NCI-H446 (cell line): ENCODE measurements around the gene TXNDC2.
A peak's percentile ranks its signal among the peaks of the same experiment; 100 is the strongest.
"Not testable (repeated sequence)": the region's sequence is repeated elsewhere in the genome, so short reads cannot be mapped to it uniquely, and the experiment has no call there.

Experiments used
- DNase-seq, 2 experiments: peaks; one replicate each; lab custom pipeline; 2025; lab: John Stamatoyannopoulos, UW

The TXNDC2 gene

DNA sequence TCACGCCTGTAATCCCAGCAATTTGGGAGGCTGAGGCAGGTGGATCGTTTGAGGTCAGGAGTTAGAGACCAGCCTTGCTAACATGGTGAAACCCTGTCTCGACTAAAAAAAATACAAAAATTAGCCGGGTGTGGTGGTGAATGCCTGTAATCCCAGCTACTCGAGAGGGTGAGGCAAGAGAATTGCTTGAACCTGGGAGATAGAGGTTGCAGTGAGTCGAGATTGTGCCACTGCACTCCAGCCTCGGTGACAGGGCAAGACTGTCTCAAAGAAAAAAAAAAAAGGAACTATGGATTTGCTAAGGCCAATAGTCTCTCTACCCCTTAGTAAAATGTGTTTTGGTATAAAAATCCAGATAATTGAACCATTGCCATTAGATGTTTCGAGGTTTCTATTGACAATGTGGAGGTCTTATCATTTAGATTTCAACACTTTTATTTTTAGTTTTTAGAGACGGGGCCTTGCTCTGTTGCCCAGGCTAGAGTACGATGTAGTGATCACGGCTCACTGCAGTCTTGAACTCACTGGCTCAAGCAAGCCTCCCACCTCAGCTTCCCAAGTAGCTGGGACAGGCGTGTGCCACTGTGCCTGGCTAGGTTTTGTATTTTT is 1.1 kb upstream of the TXNDC2 start:
- no peak for DNase-seq

DNA sequence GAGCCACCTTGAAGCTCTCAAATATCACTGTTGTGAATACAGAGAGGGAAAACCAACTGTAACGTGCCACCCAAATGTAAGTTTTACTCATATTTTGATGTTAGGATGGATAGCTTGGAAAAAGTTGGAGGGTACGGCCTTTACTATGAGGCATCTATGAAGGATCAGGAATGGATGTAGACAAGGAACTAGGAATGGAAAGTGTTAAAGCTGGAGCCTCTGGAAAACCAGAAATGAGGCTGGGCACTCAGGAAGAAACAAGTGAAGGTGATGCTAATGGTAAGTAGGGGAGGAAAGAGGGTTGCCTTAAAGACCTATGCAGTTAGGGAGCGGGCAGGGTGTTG is 204 bp downstream of the TXNDC2 start:
- no peak for DNase-seq

DNA sequence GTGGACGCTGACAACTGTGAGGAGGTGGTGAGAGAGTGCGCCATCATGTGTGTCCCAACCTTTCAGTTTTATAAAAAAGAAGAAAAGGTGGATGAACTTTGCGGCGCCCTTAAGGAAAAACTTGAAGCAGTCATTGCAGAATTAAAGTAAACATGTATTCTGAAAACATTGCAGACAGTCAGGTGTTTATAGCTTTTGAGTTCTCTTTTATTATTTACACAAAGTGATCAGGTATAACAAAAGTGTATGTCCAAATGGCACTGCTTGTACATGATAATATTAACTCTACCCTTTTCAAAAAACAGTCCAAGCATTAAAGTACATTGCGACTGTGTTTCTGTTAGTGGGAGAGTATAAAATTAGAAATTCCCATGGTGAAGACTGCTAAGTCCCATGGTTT is 2.2 kb downstream of the TXNDC2 start:
- DNase-seq: no peak

DNA sequence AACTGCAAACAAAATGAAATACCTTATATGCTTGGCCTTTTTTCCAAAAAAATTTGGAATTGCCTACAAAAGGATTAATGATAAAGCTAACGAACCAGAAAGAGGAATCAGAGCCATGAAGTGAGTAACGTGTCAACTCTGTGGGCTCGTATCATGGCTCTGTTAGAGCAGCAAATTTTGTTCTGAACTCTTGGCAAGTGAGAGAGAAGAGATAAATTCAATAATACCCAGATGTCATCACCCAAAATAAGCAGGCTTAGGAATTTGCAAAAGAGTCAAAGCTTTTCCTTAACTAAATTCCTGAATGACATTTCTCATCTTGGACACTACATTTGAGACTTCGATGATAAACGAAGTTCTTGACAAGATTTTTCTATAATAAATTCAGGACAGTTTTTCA is 4.4 kb downstream of the TXNDC2 start:
- DNase-seq: no peak

DNA sequence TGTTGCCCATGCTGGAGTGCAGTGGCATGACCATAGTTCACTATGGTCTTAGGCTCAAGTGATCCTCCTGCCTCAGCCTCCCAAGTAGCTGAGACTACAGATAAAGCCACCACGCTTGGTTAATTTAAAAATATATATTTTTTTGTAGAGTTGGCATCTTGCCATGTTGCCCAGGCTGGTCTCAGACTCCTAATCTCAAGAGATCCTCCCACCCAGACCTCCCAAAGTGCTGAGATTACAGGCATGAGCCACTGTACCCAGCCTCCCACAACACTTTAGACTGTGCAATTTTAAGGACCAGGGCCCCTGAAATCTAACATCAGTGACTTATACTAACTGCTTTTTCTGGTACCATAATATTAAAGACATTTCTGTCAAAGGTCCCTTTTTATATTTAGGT is 5.2 kb downstream of the TXNDC2 start:
- no peak for DNase-seq

DNA sequence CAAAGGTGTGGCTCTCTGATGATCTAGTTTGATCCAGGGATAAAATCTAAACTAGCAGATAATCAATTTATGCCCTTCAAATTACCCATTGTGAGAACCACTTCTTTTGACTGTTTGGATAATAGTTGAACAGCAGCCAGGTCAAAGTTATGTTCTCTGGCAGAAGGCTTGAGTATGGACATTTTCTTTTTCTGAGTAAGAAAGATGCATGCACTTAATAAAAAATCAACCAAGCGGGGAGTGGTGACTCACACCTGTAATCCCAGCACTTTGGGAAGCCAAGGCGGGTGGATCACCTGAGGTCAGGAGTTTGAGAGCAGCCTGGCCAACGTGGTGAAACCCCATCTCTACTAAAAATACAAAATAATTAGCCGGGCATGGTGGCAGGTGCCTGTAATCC is 5.7 kb downstream of the TXNDC2 start:
- DNase-seq: not testable (repeated sequence)

DNA sequence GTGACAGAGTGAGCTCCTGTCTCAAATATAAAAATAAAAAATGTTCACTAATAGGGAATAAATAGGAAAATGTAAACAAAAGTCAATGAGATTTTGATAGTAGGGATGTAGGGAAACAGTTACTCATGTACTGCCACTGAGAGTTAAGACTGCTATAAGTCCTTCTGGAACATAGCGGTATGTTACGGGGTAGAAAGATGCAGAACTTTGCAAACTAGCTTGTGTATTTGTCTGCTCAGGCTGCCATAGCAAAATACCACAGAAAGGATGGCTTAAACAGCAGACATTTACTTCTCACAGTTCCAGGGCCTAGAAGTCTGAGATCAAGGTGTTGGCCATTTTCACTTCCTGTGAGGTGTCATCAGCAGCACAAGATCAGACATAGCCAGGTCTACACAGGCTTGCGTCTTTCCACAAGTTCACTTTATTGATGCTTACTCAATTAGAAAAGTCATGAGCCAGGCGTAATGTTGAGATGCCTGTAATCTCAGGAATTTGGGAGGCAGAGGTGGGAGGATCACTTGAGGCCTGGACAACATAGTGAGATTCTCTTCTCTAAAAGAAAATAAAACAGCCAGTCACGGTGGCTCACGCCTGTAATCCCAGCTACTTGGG is 8.8 kb downstream of the TXNDC2 start:
- no peak for DNase-seq

DNA sequence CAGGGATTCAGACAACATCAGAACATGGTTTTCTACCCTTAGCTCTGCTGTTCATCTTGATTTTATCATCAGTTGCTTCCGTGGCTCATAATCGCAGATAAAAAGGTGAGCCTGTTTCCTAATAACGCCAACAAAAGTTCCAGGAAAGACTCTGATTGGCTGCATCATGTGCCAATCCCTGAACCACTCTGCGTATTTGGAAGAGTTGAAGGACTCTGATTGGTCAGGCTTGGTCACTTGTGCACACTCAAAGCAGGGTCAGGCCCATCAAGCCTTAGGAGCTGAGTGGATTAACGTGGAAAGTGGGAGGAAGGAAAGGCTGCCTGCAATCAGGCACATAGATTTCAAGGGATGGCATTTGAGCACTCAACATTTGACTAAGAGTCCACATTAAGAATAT is 11.4 kb downstream of the TXNDC2 start:
- DNase-seq: no peak

DNA sequence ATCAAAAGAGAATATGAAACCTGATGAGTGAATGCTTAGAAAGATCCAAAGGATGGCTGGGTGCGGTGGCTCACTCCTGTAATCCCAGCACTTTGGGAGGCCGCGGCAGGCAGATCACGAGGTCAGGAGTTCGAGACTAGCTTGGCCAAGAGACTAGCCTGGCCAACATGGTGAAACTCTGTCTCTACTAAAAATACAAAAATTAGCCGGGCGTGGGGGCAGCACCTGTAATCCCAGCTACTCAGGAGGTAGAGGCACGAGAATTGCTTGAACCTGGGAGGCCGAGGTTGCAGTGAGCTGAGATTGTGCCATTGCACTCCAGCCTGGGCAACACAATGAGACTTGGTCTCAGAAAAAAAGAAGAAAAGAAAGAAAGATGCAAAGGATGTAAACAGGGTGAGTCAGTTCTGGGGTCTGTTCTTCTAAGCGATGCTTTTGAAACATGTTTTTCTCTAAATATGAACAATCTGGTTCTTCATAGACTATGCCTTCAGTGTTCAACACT is 12.1 kb downstream of the TXNDC2 start:
- DNase-seq: not testable (repeated sequence)

DNA sequence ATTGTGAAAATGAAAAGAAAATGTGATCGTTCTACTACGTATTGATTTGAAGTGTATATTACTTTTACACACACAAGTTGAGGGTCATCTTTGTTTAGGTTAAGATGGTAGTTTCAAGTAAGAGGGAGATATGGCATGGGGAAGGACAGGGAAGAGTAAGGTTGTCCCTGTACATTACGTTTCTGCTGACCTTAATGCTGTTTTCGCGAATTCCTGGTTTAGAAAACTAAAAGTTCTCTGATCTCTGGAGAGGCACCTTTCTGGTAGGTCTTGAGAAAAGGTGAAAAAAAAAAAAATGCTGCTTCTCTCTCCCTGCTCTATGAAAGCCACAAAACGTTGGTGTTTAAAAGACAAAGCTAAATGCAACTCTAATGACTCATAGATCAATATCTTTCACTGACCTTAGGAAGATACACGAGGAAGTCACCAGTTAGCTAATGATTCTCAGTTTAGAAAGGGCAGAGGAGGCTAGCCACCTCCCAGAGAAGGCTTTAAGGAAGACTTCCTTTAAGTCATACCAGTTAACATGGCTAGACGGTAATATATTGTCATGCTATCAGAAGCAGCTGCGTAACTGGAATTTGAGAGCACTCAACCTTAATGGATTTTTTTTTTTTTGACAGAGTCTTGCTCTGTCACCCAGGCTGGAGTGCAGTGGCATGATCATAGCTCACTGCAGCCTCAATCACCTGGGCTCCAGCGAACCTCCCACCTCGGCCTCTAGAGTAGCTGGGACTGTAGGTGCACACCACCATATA is 13.2 kb downstream of the TXNDC2 start:
- DNase-seq: no peak

DNA sequence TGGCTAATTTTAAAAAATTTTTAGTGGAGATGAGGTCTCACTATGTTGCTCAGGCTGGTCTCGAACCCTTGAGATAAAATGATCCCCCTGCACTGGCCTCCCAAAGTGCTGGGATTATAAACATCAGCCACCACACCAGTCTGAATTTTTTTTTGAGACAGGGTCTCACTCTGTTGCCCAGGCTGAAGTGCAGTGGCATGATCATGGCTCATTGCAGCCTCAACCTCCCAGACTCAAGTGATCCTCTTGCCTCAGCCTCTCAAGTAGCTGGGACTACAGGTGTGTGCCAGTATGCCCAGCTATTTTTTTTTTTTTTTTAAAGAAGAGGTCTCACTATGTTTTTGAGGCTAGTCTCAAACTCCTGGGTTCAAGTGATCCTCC is 13.8 kb downstream of the TXNDC2 start:
- DNase-seq: not testable (repeated sequence)

DNA sequence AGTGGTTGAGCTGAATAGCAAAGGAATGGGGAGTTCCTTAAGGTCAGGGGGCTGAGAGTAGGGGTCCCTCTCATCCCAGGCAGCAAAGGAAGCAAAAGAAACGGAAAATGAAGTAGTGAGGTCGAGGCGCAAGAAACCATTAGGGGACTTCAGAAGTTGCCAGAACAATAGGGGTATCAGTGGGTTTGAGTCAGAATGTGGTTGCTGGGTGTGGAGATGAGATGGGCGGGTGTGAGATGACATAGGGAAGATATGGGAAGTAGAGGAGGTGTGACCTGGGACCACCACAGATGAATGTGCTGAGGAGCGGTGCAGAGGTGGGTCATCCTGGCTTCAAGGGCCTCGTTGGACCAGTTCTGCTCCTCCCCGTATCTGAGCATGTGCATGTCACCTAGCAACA is 14.9 kb downstream of the TXNDC2 start:
- no peak for DNase-seq

DNA sequence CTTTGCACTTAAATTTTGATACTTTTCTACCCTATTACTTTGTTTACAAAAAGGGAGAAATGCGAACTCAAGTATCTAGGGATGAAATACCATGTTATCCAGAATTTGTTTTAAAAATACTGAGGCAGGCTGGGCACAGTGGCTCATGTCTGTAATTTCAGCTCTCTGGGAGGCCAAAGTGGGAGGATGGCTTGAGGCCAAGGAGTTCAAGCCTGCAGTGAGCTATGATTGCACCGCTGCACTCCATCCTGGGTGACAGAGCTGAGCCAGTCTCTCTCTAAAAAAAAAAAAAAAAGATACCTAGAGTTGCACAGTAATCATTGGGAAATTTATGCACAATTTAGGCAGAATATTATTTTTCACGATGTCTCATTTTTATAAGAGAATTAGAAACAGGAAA is 15.6 kb downstream of the TXNDC2 start:
- DNase-seq: peak in 1 of 2 experiments; percentile 9

DNA sequence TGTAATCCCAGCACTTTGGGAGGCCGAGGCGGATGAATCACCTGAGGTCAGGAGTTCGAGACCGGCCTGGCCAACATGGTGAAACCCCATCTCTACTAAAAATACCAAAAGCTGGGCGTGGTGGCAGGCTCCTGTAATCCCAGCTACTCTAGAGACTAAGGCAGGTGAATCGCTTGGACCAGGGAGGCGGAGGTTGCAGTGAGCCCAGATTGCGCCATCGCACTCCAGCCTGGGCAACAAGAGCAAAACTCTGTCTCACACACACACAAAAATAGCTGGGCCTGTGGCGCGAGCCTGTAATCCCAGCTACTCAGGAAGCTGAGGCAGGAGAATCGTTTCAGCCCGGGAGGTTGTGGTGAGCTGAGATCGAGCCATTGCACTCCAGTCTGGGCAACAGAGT is 16.5 kb downstream of the TXNDC2 start:
- not testable (repeated sequence) for DNase-seq

DNA sequence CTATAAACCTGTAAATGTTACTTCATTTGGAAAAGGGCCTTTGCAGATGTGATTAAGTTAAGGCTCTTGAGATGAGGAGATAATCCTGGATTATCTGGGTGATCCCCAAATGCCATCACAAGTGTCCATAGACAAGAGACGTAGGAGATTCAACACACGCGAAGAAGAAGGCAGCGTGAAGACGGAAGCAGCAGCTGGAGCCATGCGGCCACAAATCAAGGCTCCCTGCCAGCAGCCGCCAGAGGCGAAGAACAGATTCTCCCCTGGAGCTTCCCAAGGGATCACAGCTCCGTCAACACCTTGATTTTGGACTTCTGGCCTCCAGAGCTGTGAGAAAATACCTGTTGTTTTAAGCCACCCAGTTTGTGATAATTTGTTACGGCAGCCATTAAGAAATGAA is 17.1 kb downstream of the TXNDC2 start:
- no peak for DNase-seq

DNA sequence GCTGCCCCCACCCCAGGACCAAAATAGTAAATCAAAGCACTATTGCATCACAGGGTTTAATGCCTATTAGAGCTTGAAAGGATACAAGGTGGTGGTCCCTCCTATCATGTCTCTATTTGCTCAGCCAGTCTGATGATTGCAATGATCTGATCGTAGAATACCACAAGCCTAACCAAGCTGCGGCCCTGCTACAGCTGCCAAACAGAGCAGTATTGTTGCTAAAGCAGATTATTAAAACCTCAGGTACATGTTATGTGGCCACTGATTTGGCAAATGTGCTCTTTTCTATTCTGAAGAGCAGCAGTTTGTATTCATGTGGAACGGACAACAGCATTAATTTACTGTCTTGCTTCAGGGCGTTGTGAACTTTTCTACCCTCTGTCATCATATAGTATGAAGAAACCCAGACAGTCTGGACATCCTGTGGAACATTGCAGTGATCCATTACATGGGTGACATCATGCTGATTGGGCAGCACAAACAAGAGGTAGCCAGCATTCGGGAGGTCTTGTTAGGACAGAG is 19.7 kb downstream of the TXNDC2 start:
- DNase-seq: no peak

DNA sequence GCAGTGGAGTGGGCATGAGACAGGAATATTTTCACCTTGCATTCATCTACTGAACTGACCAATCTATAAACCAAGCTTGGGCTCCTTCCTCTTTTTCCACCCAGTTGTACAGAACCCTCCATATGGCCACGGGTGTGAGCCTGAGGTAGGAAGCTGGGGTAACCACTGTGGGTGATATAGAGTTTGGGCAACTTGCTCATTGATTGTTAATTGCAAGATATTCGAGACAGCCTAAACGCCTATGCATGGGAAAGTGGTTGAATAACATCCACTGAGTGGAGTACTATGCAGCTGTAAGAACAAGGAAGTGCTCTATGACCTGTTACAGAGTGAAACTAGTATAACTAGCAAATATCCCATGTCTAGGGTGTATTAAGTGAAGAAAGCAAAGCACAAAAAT is 20.7 kb downstream of the TXNDC2 start:
- DNase-seq: no peak

DNA sequence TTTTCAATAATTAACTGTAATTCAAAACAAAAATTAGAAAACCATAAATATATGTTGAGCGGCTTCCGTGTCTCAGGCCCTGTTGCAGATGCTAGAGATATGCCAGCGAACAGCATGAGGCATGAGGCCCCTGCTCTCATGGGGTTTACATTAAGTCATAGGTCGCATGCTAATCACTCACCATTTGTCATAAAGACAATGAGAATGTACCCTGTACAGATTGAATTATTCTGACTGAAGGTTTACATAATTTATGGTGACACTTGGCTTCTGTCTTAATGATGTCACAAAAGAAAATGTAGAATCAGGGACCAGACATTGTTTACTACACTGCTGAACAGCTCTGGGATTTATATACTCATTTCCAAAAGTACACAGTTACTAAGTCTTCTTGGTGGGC is 22.1 kb downstream of the TXNDC2 start:
- DNase-seq: no peak

DNA sequence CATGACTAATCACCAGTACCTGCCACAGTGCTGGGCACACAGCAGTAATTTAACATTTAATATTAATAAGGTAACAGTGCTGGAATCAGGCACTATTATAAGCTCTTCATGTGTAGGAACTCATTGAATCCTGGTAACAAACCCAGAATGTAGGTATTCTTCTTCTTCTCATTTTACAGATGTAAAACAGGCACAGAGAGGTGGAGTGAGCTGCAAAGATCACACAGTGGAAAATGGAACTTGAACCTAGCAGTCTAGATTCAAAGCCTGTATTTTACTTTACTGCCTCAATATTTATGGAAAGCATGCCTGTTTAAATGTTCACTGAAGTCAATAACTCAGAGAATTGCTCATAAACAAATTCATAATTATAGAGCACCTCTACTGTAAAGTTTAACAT is 24.3 kb downstream of the TXNDC2 start:
- DNase-seq: no peak

DNA sequence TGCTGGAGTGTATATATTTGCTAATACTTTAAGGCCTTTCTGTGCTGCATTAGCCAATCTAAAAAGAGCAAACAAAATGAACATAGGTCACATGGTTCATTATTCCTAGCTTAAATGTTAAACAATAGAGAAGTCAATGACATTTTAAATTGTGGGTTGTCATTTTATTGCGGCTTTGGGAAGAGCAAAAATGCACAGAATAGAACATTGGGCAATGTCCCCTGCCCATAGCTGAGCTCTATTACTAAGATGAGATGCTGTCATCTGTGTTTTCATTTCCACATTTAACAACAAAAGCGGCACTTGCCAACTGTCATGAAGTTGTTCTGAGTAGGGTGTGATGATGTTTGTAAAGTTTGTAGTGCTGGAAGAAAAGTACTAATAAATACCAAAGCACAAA is 24.9 kb downstream of the TXNDC2 start:
- DNase-seq: no peak

DNA sequence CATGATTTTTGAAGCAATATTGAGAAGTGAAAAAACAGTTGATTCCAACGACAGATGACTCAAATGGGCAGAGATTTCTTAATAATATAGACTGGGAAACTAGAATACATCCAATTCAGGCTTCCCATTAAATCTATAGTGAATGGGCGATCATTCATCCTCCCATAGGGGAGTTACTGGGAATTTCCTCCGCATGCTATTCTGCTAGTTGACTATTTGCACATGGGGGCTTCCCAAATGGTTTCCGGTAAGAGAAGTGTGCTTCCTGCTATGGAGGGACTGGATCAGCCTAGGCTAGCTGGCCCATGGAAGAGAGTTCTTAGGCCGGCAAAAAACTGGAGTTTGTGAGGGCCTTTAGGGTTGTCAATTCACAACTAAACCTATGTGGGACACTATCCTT is 25.5 kb downstream of the TXNDC2 start:
- DNase-seq: no peak

DNA sequence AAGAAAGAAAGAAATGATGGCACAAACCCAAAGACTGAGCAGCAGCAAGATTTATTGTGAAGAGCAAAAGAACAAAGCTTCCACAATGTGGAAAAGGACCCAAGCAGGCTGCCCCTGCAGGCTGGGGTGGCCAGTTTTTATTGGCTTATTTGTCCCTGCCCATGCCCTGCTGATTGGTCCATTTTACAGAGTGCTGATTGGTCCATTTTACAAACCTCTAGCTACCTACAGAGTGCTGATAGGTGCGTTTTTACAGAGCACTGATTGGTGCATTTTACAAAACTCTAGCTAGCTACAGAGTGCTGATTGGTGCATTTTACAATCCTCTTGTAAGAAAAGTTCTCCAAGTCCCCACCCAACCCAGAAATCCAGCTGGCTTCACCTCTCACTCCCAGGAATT is 26.5 kb downstream of the TXNDC2 start:
- DNase-seq: not testable (repeated sequence)

DNA sequence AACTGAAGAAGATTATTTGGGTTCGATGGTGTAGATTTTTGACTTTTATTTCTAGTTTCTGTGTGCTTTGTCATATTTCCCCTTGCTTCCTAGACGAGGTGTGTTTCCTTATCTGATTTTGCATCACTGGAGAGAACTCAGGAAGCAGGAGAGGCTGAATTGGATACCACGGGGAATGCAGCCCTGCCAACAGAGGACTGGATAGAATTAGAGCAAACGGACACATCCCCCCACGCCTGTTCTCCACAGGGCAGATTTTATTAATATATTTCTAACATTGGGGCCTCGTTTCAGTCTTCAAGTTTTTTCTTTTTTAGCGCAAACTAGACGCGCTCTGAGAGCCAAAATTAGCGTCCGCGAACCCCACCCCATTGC is 27.4 kb downstream of the TXNDC2 start:
- no peak for DNase-seq
